ENCODE data around the gene TMEM181. TPM values are rescaled to one million over a fixed set of nuclear protein-coding genes. Genes with fewer than 3 reads are reported as not detected.

The TMEM181 gene
- polyA plus RNA-seq, 1 of the 3 experiments (the other 2 are of a cell fraction), result 19.5 TPM

- Histone ChIP-seq H3K27me3 (ENCODE audit: insufficient read depth) (no peaks in the 10 kb centered on the region), H3K9me3 (no peaks in the 10 kb centered on the region), H2AFZ (ENCODE audit: low read depth) (no peak overlapping the region), H3K36me3 (replicated peaks in 1 of 2; ENCODE audit: control insufficient read depth in 1 of 2, insufficient read depth in 2 of 2, low read length in 1 of 2) (no peaks in the 10 kb centered on the region), H3K79me2 (ENCODE audit: insufficient read depth) (peaks cover 77% of the 10 kb centered on the region), H4K20me1 (ENCODE audit: insufficient read depth) (peaks cover 64% of the 10 kb centered on the region), H3K4me1 (ENCODE audit: control insufficient read depth in 1 of 2, insufficient read depth in 2 of 2, low read depth in 1 of 2, low read length in 1 of 2) (peaks cover 0 to 4% of the 10 kb centered on the region in 2 experiments; a peak in 1 of 4 replicates), H3F3A (replicated peaks; ENCODE audit: insufficient read depth) (no peaks in the 10 kb centered on the region), H3K9me2 (no peaks in the 10 kb centered on the region), H3K4me3 (ENCODE audit: low read depth in 2 of 2, low read length in 1 of 2) (no peak overlapping the region), H3K27ac (ENCODE audit: low read depth in 2 of 2, low read length in 1 of 2) (no peak overlapping the region), H3K9ac (no peak overlapping the region), H3K4me2 (no peak overlapping the region)
- ChIA-PET CTCF (interaction anchor here (1.0 to 1.7 kb wide), 3 partner anchors 27 to 355 kb away, joined by 3 to 5 read pairs (median 5); no protein-coding TSS in a partner anchor), POLR2A (no interaction called here)
- no peak for DNase-seq
- no peak for TF ChIP-seq CHD2 (IDR thresholded peaks at IDR 0.05; ENCODE audit: low read length, partially characterized antibody)
- TF ChIP-seq MEF2A (IDR thresholded peaks at IDR 0.05; ENCODE audit: borderline replicate concordance, low read depth), result no peak
- TF ChIP-seq, protein P1, sequence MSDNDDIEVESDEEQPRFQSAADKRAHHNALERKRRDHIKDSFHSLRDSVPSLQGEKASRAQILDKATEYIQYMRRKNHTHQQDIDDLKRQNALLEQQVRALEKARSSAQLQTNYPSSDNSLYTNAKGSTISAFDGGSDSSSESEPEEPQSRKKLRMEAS (IDR thresholded peaks at IDR 0.05; ENCODE audit: low read depth), result no peak
- TF ChIP-seq FOXJ3 (CRISPR knock-in tag; IDR thresholded peaks at IDR 0.05), result no peak
- TF ChIP-seq FOXM1 (IDR thresholded peaks at IDR 0.05; ENCODE audit: low read depth), result no peak
- TF ChIP-seq USF1 (IDR thresholded peaks at IDR 0.05; ENCODE audit: borderline replicate concordance, low read depth), result no peak
- no peak for TF ChIP-seq RCOR1 (IDR thresholded peaks at IDR 0.05; ENCODE audit: low read length)
- TF ChIP-seq SIN3A (IDR thresholded peaks at IDR 0.05; ENCODE audit: borderline replicate concordance, low read depth, low read length), result no peak
- 69% methylated on average over 1 of the region's 5 CpGs for WGBS (ENCODE audit: low lambda C conversion rate)
These were observed 8.7 kb downstream of the TMEM181 start for GRCh38 chr6:158568549-158568948.

DNA sequence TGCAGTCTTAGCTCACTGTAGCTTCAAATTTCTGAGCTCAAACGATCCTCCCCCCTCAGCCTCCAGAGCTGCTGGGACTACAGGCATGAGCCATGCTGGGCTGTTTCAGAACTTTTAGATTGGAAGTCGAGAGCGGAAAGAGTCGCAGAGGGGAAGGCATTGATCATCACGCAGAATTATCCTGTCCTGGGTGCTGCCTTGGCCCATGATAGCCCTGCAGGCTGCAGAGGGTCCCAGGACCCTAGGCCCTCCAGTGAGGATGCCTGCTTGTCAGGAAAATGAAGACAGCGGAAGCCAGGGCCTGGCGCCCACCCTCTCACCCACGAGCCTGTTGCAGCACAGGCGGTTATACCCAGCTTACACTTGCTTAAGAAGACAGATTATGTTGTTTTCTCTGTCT, 9.1 kb downstream of the TMEM181 start:
- H3K27ac ChIP-seq (ENCODE audit: low read depth in 2 of 2, low read length in 1 of 2), result no peak overlapping the region
- H3F3A ChIP-seq (replicated peaks; ENCODE audit: insufficient read depth), result no peaks in the 10 kb centered on the region
- no peak for DNase-seq
- TF ChIP-seq SMC3 (IDR thresholded peaks at IDR 0.05; ENCODE audit: low read depth, low read length), result no peak
- no peak for TF ChIP-seq YY1 (IDR thresholded peaks at IDR 0.05; ENCODE audit: low read depth)
- no peak for TF ChIP-seq TEAD4 (IDR thresholded peaks at IDR 0.05; ENCODE audit: borderline replicate concordance, insufficient read depth)
- TF ChIP-seq JUND (IDR thresholded peaks at IDR 0.05), result no peak
- TF ChIP-seq, protein P2, sequence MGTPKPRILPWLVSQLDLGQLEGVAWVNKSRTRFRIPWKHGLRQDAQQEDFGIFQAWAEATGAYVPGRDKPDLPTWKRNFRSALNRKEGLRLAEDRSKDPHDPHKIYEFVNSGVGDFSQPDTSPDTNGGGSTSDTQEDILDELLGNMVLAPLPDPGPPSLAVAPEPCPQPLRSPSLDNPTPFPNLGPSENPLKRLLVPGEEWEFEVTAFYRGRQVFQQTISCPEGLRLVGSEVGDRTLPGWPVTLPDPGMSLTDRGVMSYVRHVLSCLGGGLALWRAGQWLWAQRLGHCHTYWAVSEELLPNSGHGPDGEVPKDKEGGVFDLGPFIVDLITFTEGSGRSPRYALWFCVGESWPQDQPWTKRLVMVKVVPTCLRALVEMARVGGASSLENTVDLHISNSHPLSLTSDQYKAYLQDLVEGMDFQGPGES (IDR thresholded peaks at IDR 0.05; ENCODE audit: low read depth, low read length), result no peak
- TF ChIP-seq CHD2 (IDR thresholded peaks at IDR 0.05; ENCODE audit: low read length, partially characterized antibody), result no peak
- POLR2A ChIA-PET, result no interaction called here
- no peaks in the 10 kb centered on the region for H3K9me2 ChIP-seq
- H3K4me1 ChIP-seq (ENCODE audit: control insufficient read depth in 1 of 2, insufficient read depth in 2 of 2, low read depth in 1 of 2, low read length in 1 of 2), result peaks cover 0 to 6% of the 10 kb centered on the region in 2 experiments; a peak in 1 of 4 replicates
- H2AFZ ChIP-seq (ENCODE audit: low read depth), result no peak overlapping the region
- peaks cover 77% of the 10 kb centered on the region for H3K79me2 ChIP-seq (ENCODE audit: insufficient read depth)
- no peaks in the 10 kb centered on the region for H3K36me3 ChIP-seq (replicated peaks in 1 of 2; ENCODE audit: control insufficient read depth in 1 of 2, insufficient read depth in 2 of 2, low read length in 1 of 2)
- peaks cover 61% of the 10 kb centered on the region for H4K20me1 ChIP-seq (ENCODE audit: insufficient read depth)
- no peak overlapping the region for H3K4me3 ChIP-seq (ENCODE audit: low read depth in 2 of 2, low read length in 1 of 2)
- H3K9me3 ChIP-seq, result no peaks in the 10 kb centered on the region
- H3K27me3 ChIP-seq (ENCODE audit: insufficient read depth), result no peaks in the 10 kb centered on the region
- H3K4me2 ChIP-seq, result no peak overlapping the region
- H3K9ac ChIP-seq, result no peak overlapping the region
- CTCF ChIA-PET, result interaction anchor here (1.0 to 1.6 kb wide), 2 partner anchors 26 to 355 kb away, joined by 3 to 5 read pairs; no protein-coding TSS in a partner anchor
- 92% methylated on average over 9 of the region's 9 CpGs for WGBS (ENCODE audit: low lambda C conversion rate)
